Right atrium auricular region (tissue), 2 donors: ENCODE measurements around the gene RAPGEF2. TPM values are rescaled to one million over a fixed set of nuclear protein-coding genes. Genes with fewer than 3 reads are reported as not detected.

Experiments
- DNase-seq: peaks from one replicate; pipeline ENCODE4 v3.0.0-alpha.2; 2019; ENCODE audit warnings: low spot score
- H3K27ac ChIP-seq, 2 donors: fragments of 200-600 bp; sonication (generic); 1 replicate in 1 of 2; 2 replicates in 1 of 2; pipeline ENCODE4 v1.5.1; 2016 to 2019
- H3K27me3 ChIP-seq, 2 donors: fragments of 200-600 bp; sonication (generic); one replicate each; pipeline versions ENCODE4 v1.5.1 to v1.6.0; 2017 to 2019
- H3K36me3 ChIP-seq: fragments of 200-600 bp; sonication (generic); one replicate; pipeline ENCODE4 v1.5.1; 2016
- H3K4me1 ChIP-seq, 2 donors: fragments of 200-600 bp; sonication (generic); one replicate each; pipeline versions ENCODE4 v1.5.1 to v1.6.0; 2017 to 2019
- H3K4me3 ChIP-seq, 2 donors: fragments of 200-600 bp; sonication (generic); 1 replicate in 1 of 2; 2 replicates in 1 of 2; pipeline ENCODE4 v1.5.1; 2017 to 2019; ENCODE audit warnings: mild to moderate bottlenecking in 1 of 2, moderate library complexity in 1 of 2
- H3K9me3 ChIP-seq, 2 donors: fragments of 200-600 bp; sonication (generic); one replicate each; pipeline ENCODE4 v1.5.1; 2019
- total RNA-seq, 2 donors: library from RNA; depleted of rRNA; stranded (reverse); fragments of >200 nt; gene quantifications; one replicate each; pipeline ENCODE4 v1.1.0, GENCODE V29; 2016
- TF ChIP-seq, protein P1 (sequence below), 2 donors: fragments of 200-600 bp; sonication (generic); IDR thresholded peaks; one replicate each; pipeline ENCODE4 v1.5.1; 2019; ENCODE audit warnings: antibody characterized with exemption in 2 of 2

Gene RAPGEF2
- total RNA-seq, 2 donors from 2014 or later = 49.8 to 51.5 TPM

DNA sequence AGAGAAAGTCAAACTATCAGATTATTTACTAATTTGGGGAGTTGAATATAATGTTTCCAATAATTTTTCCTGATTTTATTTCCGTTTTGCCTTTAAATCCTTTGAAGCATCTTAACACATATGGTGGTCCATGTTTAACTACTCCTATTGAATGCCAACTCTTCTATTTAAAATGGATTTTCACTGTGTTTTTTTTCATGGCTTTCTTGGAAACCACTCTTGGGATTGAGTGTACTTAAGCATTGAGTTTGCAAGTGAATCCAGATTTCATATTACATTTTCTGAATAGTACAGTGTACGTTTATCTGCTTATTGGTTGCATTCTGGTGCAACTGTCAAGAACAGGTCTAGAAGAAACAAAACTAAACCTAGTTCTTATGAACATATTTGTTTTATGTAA lies 45.6 kb downstream of the RAPGEF2 start:
- Histone ChIP-seq H3K9me3 (no peaks in the 10 kb centered on the region), H3K36me3 (no peaks in the 10 kb centered on the region), H3K4me3 (no peak overlapping the region), H3K27me3 (no peaks in the 10 kb centered on the region), H3K27ac (no peak overlapping the region), H3K4me1 (peaks cover 0 to 36% of the 10 kb centered on the region in 2 donors)
- no peak for DNase-seq
- TF ChIP-seq, protein P1, sequence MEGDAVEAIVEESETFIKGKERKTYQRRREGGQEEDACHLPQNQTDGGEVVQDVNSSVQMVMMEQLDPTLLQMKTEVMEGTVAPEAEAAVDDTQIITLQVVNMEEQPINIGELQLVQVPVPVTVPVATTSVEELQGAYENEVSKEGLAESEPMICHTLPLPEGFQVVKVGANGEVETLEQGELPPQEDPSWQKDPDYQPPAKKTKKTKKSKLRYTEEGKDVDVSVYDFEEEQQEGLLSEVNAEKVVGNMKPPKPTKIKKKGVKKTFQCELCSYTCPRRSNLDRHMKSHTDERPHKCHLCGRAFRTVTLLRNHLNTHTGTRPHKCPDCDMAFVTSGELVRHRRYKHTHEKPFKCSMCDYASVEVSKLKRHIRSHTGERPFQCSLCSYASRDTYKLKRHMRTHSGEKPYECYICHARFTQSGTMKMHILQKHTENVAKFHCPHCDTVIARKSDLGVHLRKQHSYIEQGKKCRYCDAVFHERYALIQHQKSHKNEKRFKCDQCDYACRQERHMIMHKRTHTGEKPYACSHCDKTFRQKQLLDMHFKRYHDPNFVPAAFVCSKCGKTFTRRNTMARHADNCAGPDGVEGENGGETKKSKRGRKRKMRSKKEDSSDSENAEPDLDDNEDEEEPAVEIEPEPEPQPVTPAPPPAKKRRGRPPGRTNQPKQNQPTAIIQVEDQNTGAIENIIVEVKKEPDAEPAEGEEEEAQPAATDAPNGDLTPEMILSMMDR (IDR thresholded peaks at IDR 0.05) = no peak

DNA sequence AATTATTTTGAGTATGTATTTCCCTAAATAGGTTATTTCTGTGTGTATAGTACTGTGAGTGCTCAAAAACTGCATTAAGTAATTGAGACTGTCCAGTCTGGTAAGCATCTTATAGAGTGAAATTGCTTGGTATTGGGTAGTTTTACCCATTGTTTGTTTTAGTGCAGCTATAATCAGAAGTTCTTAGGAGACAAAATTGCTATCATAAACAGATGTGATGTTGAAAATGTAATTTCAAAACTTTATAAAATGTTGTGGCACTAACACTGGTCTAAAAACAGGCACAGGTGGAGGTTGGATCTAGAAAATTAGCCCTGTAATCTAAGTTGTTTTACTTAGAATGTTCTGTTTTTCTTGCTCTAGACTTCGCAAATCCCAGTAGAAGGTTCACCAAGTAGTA lies 46.8 kb downstream of the RAPGEF2 start:
- Histone ChIP-seq H3K9me3 (no peaks in the 10 kb centered on the region), H3K4me1 (peaks cover 0 to 41% of the 10 kb centered on the region in 2 donors), H3K4me3 (no peak overlapping the region), H3K36me3 (no peaks in the 10 kb centered on the region), H3K27ac (no peak overlapping the region), H3K27me3 (no peaks in the 10 kb centered on the region)
- TF ChIP-seq, protein P1 (IDR thresholded peaks at IDR 0.05) = no peak
- DNase-seq = no peak

DNA sequence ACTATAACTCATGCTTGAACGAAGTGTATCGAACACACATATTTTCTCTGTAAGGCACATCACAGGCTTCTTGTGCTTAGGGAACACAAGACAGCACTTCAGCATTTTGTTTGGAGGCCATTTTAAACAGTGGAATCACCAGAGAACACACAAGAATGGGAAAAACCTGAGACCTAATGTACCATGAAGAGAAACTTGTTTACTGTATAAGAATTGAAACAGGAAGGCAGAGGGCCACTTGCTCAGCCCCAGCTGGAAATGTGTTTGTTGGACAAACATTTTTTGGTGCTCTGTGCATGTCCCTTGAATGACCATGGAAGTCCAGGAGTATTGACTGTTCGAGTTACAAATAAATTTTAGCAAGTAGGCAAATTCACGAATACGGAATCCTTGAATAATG lies 47.5 kb downstream of the RAPGEF2 start:
- Histone ChIP-seq H3K4me1 (peaks cover 0 to 35% of the 10 kb centered on the region in 2 donors), H3K9me3 (no peaks in the 10 kb centered on the region), H3K4me3 (no peak overlapping the region), H3K36me3 (no peaks in the 10 kb centered on the region), H3K27ac (no peak overlapping the region), H3K27me3 (no peaks in the 10 kb centered on the region)
- TF ChIP-seq, protein P1 (IDR thresholded peaks at IDR 0.05) = no peak
- no peak for DNase-seq

DNA sequence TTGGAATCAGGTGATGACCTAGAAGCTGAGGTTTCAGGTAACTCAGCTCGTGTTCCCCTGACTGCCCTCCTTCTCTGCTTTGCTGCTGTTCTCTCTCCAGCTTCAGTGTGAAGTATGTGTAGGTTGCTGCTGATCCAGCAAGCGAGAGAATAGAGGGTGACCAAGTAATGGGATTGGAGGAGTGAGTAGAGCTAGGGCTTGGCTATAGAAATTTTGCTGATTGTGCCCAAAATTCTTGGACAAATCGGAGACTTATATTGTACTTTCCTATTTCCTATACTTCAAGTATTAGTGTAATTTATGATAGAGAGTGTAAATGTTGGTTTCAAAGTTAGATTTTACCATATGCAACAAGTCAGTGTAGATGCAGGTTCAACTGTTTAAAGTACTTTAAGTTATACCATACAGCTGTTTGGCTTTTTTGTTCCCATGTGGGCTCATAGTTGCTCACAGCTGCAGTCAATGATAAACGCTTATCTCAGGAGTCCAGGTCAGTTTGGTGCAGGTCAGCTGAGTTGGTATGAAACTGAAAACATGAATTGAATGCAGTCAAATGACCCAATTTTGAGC lies 48.0 kb downstream of the RAPGEF2 start:
- no peak overlapping the region for H3K4me3 ChIP-seq
- TF ChIP-seq, protein P1 (IDR thresholded peaks at IDR 0.05) = no peak
- no peaks in the 10 kb centered on the region for H3K9me3 ChIP-seq
- H3K4me1 ChIP-seq = peaks cover 0 to 30% of the 10 kb centered on the region in 2 donors
- no peak overlapping the region for H3K27ac ChIP-seq
- no peaks in the 10 kb centered on the region for H3K36me3 ChIP-seq
- H3K27me3 ChIP-seq = no peaks in the 10 kb centered on the region
- DNase-seq = no peak

DNA sequence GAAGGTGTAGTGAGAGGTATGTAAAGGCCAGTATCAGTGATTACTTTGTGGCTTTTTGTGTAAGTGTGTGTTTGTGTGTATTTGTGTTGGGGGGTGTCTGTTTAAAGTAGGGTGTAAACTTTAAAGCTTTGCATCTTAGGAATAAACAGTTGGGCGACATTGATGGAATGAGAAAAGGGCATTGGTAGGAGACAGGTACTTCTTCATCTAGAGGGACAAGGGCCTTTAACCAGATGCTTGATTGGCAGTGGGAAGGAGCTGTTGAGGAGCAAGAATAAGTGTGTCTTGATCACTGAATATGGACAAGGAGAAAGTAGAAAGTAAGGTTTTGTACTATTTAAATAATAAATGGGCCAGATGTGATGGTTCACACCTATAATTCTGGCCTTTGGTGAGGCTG lies 48.8 kb downstream of the RAPGEF2 start:
- Histone ChIP-seq H3K4me1 (peaks cover 0 to 26% of the 10 kb centered on the region in 2 donors), H3K9me3 (no peaks in the 10 kb centered on the region), H3K36me3 (no peaks in the 10 kb centered on the region), H3K27me3 (no peaks in the 10 kb centered on the region), H3K27ac (no peak overlapping the region), H3K4me3 (no peak overlapping the region)
- TF ChIP-seq, protein P1 (IDR thresholded peaks at IDR 0.05) = no peak
- no peak for DNase-seq

DNA sequence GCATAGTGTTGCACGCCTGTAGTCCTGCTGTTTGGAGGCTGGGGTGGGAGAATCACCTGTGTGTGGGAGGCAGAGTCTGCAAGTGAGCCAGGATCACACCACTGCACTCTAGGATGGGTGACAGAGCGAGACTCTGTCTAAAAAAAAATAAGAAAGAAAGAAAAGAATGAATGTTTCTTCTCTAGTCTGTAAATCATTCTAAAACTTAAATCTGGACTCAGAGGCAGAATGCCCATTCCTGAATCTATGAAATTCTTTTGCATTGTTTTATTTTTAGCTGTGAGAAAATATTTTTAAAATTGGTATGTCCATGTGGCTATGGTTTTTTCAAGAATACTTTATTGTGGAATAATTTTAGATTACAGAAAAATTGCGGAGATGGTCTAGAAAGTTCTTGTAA lies 49.3 kb downstream of the RAPGEF2 start:
- Histone ChIP-seq H3K4me1 (peaks cover 0 to 27% of the 10 kb centered on the region in 2 donors), H3K36me3 (no peaks in the 10 kb centered on the region), H3K9me3 (no peaks in the 10 kb centered on the region), H3K27ac (no peak overlapping the region), H3K4me3 (no peak overlapping the region), H3K27me3 (no peaks in the 10 kb centered on the region)
- TF ChIP-seq, protein P1 (IDR thresholded peaks at IDR 0.05) = no peak
- DNase-seq = no peak
